B cell (primary cell): ENCODE results near the gene EFCAB7. TPM values are rescaled to one million over a fixed set of nuclear protein-coding genes. Genes with fewer than 3 reads are reported as not detected.

Experiments used
- ATAC-seq: fragments of 200-7000 bp; cut with Tn5 transposase; one replicate; pipeline ENCODE4 v1.10.0; 2021; ENCODE audit warnings: low read depth, mild to moderate bottlenecking, moderate number of reproducible peaks, moderate library complexity
- CTCF ChIA-PET: fragments of 350-600 bp; sonication (Branson Sonifier 250); formaldehyde crosslinking; loops from one replicate; lab custom pipeline; 2021; ENCODE audit warnings: antibody characterized with exemption, inconsistent platforms; lab: Charles Lee
- POLR2A ChIA-PET: fragments of 350-600 bp; sonication (Branson Sonifier 250); formaldehyde crosslinking; loops from one replicate; lab custom pipeline; 2021; ENCODE audit warnings: antibody characterized with exemption; lab: Charles Lee
- DNase-seq: peaks from one replicate; pipeline ENCODE4 v3.0.0; 2013
- H2AFZ ChIP-seq: 2 replicates; pipeline ENCODE4 v1.6.1; 2012; ENCODE audit warnings: mild to moderate bottlenecking, low read depth, low read length; ENCODE audit not compliant: insufficient read depth, poor library complexity, severe bottlenecking
- H3K27ac ChIP-seq, 2 donors: 1 replicate in 1 of 2; 2 replicates in 1 of 2; pipeline ENCODE4 v1.5.1; 2012 to 2013; ENCODE audit warnings: low read length in 2 of 2, mild to moderate bottlenecking in 2 of 2, moderate library complexity in 1 of 2
- H3K27me3 ChIP-seq, 4 experiments: fragments of 200-600 bp in 1 of 4; sonication (generic) in 1 of 4; replicated peaks in 1 of 4; 1 replicate in 2 of 4; 2 replicates in 2 of 4; pipeline versions ENCODE4 v1.6.1 to v1.7.0; 2013 to 2016; ENCODE audit warnings: low read length in 3 of 4, mild to moderate bottlenecking in 2 of 4, mixed read lengths in 1 of 4, moderate library complexity in 1 of 4; ENCODE audit not compliant: insufficient read depth in 4 of 4, control insufficient read depth in 3 of 4; ENCODE audit errors: control extremely low read depth in 1 of 4
- H3K36me3 ChIP-seq, 2 experiments: replicated peaks in 1 of 2; 1 replicate in 1 of 2; 2 replicates in 1 of 2; pipeline versions ENCODE4 v1.6.1 to v1.7.1; 2013; ENCODE audit warnings: low read length in 1 of 2; ENCODE audit not compliant: insufficient read depth in 2 of 2, control insufficient read depth in 1 of 2; ENCODE audit errors: control extremely low read depth in 1 of 2, extremely low read depth in 1 of 2
- H3K4me1 ChIP-seq, 2 donors: fragments of 200-600 bp in 1 of 2; sonication (generic) in 1 of 2; 1 replicate in 1 of 2; 2 replicates in 1 of 2; pipeline versions ENCODE4 v1.5.1 to v1.6.1; 2013 to 2017; ENCODE audit warnings: low read length in 2 of 2; ENCODE audit not compliant: control insufficient read depth in 2 of 2, insufficient read depth in 2 of 2
- H3K4me2 ChIP-seq: replicated peaks from 2 replicates; pipeline ENCODE3; 2012; ENCODE audit warnings: mild to moderate bottlenecking, low read depth, low read length; ENCODE audit not compliant: poor library complexity, severe bottlenecking
- H3K4me3 ChIP-seq, 5 experiments: fragments of 200-600 bp in 1 of 5; sonication (generic) in 1 of 5; 1 replicate in 3 of 5; 2 replicates in 2 of 5; pipeline versions ENCODE4 v1.5.1 to v1.7.0; 2011 to 2016; ENCODE audit warnings: low read length in 4 of 5, mild to moderate bottlenecking in 4 of 5, low read depth in 2 of 5, control low read depth in 1 of 5, moderate library complexity in 1 of 5; ENCODE audit not compliant: insufficient read depth in 1 of 5; ENCODE audit errors: control extremely low read depth in 1 of 5, extremely low read depth in 1 of 5
- H3K79me2 ChIP-seq: fragments of 200-600 bp; sonication (generic); one replicate; pipeline ENCODE4 v1.6.0; 2016; ENCODE audit warnings: low read length; ENCODE audit not compliant: control insufficient read depth, insufficient read depth
- H3K9ac ChIP-seq: fragments of 200-600 bp; sonication (generic); 2 replicates; pipeline ENCODE4 v1.6.1; 2017; ENCODE audit warnings: mild to moderate bottlenecking, low read length, moderate library complexity
- H3K9me3 ChIP-seq, 3 donors: one replicate each; pipeline versions ENCODE4 v1.6.1 to v1.7.1; 2013; ENCODE audit warnings: low read length in 2 of 3; ENCODE audit not compliant: control insufficient read depth in 2 of 3, insufficient read depth in 1 of 3; ENCODE audit errors: control extremely low read depth in 1 of 3
- H4K20me1 ChIP-seq: 2 replicates; pipeline ENCODE4 v1.6.0; 2012; ENCODE audit warnings: mild to moderate bottlenecking, low read length; ENCODE audit not compliant: insufficient read depth, control insufficient read depth, poor library complexity, severe bottlenecking
- H3K27ac Mint-ChIP-seq: one replicate; pipeline ENCODE4 v1.8.0; 2021; ENCODE audit warnings: mixed read lengths
- H3K27me3 Mint-ChIP-seq: one replicate; pipeline ENCODE4 v1.8.0; 2021; ENCODE audit warnings: mixed read lengths
- H3K4me1 Mint-ChIP-seq: one replicate; pipeline ENCODE4 v1.8.0; 2021; ENCODE audit warnings: mixed read lengths
- H3K4me3 Mint-ChIP-seq: one replicate; pipeline ENCODE4 v1.8.0; 2021; ENCODE audit warnings: mixed read lengths
- H3K9me3 Mint-ChIP-seq: one replicate; pipeline ENCODE4 v1.8.0; 2022; ENCODE audit warnings: mixed read lengths; ENCODE audit not compliant: insufficient read depth
- EZH2 ChIP-seq: IDR thresholded peaks from 2 replicates; pipeline ENCODE4 v1.6.1; 2012; ENCODE audit warnings: borderline replicate concordance, low read depth, mild to moderate bottlenecking, moderate library complexity, low read length; ENCODE audit not compliant: insufficient read depth, poor library complexity, severe bottlenecking
- WGBS: methylation state at CpG from one replicate; pipeline ENCODE4 v1.1.5; 2013; ENCODE audit warnings: missing lambda C conversion rate; ENCODE audit not compliant: insufficient coverage; 5-methylcytosine and 5-hydroxymethylcytosine counted together
- intact Hi-C: fragments of 100-400 bp; cut with micrococcal nuclease; formaldehyde crosslinking; loops from one replicate; pipeline ENCODE4 v1.10.0; 2022
- polyA plus RNA-seq: library from polyadenylated mRNA; depleted of rRNA; stranded (reverse); fragments of >200 nt; gene quantifications from 2 replicates; pipeline ENCODE4 v1.2.3, GENCODE V29; 2012
- total RNA-seq, 2 donors: library from RNA; stranded (reverse); fragments of 120-200 nt in 1 of 2; gene quantifications; 1 replicate in 1 of 2; 2 replicates in 1 of 2; pipeline versions ENCODE4 v1.2.3 to v1.2.4, GENCODE V29; 2013 to 2022
- TF ChIP-seq, protein P1 (sequence below): fragments of 200-600 bp; IDR thresholded peaks from one replicate; pipeline ENCODE4 v1.8.0; 2022; ENCODE audit warnings: antibody characterized with exemption, mild to moderate bottlenecking

EFCAB7 gene
- total and polyA plus RNA-seq, 2 donors (not counting 1 experiment from before 2014, with no cell fraction given): 3.6 to 11.2 TPM

DNA sequence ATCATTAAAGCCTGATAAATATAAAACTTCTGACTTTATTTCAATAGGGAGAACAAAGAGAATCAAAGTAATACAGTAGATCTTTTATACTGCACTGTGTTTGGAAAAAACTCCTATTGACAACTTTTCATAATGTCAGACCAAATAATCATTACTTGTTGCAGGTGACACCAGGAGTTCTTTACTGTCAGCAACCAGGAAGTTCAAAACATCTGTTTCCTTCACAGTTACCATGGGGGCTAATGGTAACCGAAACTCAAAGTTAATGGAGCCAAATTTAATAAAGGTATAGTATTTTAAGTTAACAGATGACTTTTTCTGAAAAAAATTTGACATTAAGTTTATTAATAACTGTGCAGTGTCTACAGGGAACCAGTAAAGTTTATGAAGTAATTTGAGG is 10.6 kb downstream of the EFCAB7 start:
- H3K27me3 ChIP-seq: no peaks in the 10 kb centered on the region
- intact Hi-C loops: no loop called here
- no peaks in the 10 kb centered on the region for H3K4me1 ChIP-seq
- H3K4me3 Mint-ChIP-seq: no peak overlapping the region
- no peak overlapping the region for H2AFZ ChIP-seq
- H3K4me3 ChIP-seq: no peak overlapping the region
- H3K27me3 Mint-ChIP-seq: no peaks in the 10 kb centered on the region
- TF ChIP-seq, protein P1, sequence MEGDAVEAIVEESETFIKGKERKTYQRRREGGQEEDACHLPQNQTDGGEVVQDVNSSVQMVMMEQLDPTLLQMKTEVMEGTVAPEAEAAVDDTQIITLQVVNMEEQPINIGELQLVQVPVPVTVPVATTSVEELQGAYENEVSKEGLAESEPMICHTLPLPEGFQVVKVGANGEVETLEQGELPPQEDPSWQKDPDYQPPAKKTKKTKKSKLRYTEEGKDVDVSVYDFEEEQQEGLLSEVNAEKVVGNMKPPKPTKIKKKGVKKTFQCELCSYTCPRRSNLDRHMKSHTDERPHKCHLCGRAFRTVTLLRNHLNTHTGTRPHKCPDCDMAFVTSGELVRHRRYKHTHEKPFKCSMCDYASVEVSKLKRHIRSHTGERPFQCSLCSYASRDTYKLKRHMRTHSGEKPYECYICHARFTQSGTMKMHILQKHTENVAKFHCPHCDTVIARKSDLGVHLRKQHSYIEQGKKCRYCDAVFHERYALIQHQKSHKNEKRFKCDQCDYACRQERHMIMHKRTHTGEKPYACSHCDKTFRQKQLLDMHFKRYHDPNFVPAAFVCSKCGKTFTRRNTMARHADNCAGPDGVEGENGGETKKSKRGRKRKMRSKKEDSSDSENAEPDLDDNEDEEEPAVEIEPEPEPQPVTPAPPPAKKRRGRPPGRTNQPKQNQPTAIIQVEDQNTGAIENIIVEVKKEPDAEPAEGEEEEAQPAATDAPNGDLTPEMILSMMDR: no peak
- no peak for TF ChIP-seq EZH2
- POLR2A ChIA-PET: no interaction called here
- DNase-seq (no peak), ATAC-seq (no peak)
- no peak overlapping the region for H3K4me2 ChIP-seq
- H4K20me1 ChIP-seq: no peaks in the 10 kb centered on the region
- CTCF ChIA-PET: no interaction called here
- H3K4me1 Mint-ChIP-seq: no peaks in the 10 kb centered on the region
- H3K27ac ChIP-seq: no peak overlapping the region
- no peaks in the 10 kb centered on the region for H3K79me2 ChIP-seq
- H3K9me3 Mint-ChIP-seq: no peaks in the 10 kb centered on the region
- WGBS: no CpG with 5 or more reads among the region's 1 CpG
- no peak overlapping the region for H3K9ac ChIP-seq
- peaks cover 1 to 3% of the 10 kb centered on the region in 2 experiments for H3K36me3 ChIP-seq
- no peaks in the 10 kb centered on the region for H3K9me3 ChIP-seq
- H3K27ac Mint-ChIP-seq: no peak overlapping the region

GRCh38 chr1:63534406-63534805 is 11.1 kb downstream of the EFCAB7 start:
- Histone ChIP-seq H3K79me2 (no peaks in the 10 kb centered on the region), H3K36me3 (peaks cover 1 to 3% of the 10 kb centered on the region in 2 experiments), H3K4me1 (no peaks in the 10 kb centered on the region), H3K9ac (no peak overlapping the region), H3K4me2 (no peak overlapping the region), H3K9me3 (no peaks in the 10 kb centered on the region), H3K27ac (no peak overlapping the region), H4K20me1 (no peaks in the 10 kb centered on the region), H3K27me3 (no peaks in the 10 kb centered on the region), H3K4me3 (no peak overlapping the region), H2AFZ (no peak overlapping the region)
- intact Hi-C loops: no loop called here
- Mint-ChIP-seq H3K9me3 (no peaks in the 10 kb centered on the region), H3K4me3 (no peak overlapping the region), H3K27me3 (no peaks in the 10 kb centered on the region), H3K4me1 (no peaks in the 10 kb centered on the region), H3K27ac (no peak overlapping the region)
- ATAC-seq (no peak), DNase-seq (no peak)
- ChIA-PET CTCF (no interaction called here), POLR2A (no interaction called here)
- TF ChIP-seq, protein P1: no peak
